WTC11 (cell line): ENCODE measurements around the gene MAGEA11. TPM values are rescaled to one million over a fixed set of nuclear protein-coding genes. Genes with fewer than 3 reads are reported as not detected.

Experiments
- ATAC-seq: fragments of 200-7000 bp; cut with Tn5 transposase; 2 replicates; pipeline ENCODE4 v1.10.0; 2021; ENCODE audit warnings: mild to moderate bottlenecking, moderate library complexity
- CTCF ChIA-PET: fragments of 300-600 bp; sonication (Branson Sonifier 250); formaldehyde crosslinking; loops from one replicate; lab custom pipeline; 2021; ENCODE audit warnings: antibody characterized with exemption; lab: Charles Lee
- POLR2A ChIA-PET: fragments of 350-600 bp; sonication (Branson Sonifier 250); formaldehyde crosslinking; loops from one replicate; lab custom pipeline; 2021; ENCODE audit warnings: antibody characterized with exemption; lab: Charles Lee
- DNase-seq: peaks from one replicate; pipeline ENCODE4 v3.0.0; 2021; ENCODE audit warnings: low spot score
- H3K27ac Mint-ChIP-seq: 2 replicates; pipeline ENCODE4 v1.8.0; 2021; ENCODE audit warnings: mixed read lengths
- H3K27me3 Mint-ChIP-seq: 2 replicates; pipeline ENCODE4 v1.8.0; 2021; ENCODE audit warnings: low read depth, mild to moderate bottlenecking, moderate library complexity, mixed read lengths
- H3K36me3 Mint-ChIP-seq: 2 replicates; pipeline ENCODE4 v1.8.0; 2021; ENCODE audit warnings: mixed read lengths
- H3K4me1 Mint-ChIP-seq: 2 replicates; pipeline ENCODE4 v1.8.0; 2022; ENCODE audit warnings: mixed read lengths
- H3K4me3 Mint-ChIP-seq: 2 replicates; pipeline ENCODE4 v1.8.0; 2021; ENCODE audit warnings: mild to moderate bottlenecking, moderate library complexity, mixed read lengths
- H3K9me3 Mint-ChIP-seq: 2 replicates; pipeline ENCODE4 v1.8.0; 2021; ENCODE audit warnings: mixed read lengths
- ATF1 ChIP-seq: sonication (generic); formaldehyde crosslinking; IDR thresholded peaks from 2 replicates; pipeline ENCODE4 v1.8.1; 2023; ENCODE audit warnings: mild to moderate bottlenecking, moderate library complexity, missing genetic modification reagents
- ATF6 ChIP-seq: sonication (generic); formaldehyde crosslinking; IDR thresholded peaks from 2 replicates; pipeline ENCODE4 v1.8.1; 2023; ENCODE audit warnings: mild to moderate bottlenecking, missing genetic modification reagents
- E2F4 ChIP-seq: sonication (generic); formaldehyde crosslinking; IDR thresholded peaks from 2 replicates; pipeline ENCODE4 v1.8.1; 2022; ENCODE audit warnings: low read depth, mild to moderate bottlenecking, moderate library complexity, missing genetic modification reagents, borderline replicate concordance
- E2F5 ChIP-seq: sonication (generic); formaldehyde crosslinking; IDR thresholded peaks from 2 replicates; pipeline ENCODE4 v1.8.1; 2022; ENCODE audit warnings: mild to moderate bottlenecking, moderate library complexity, missing genetic modification reagents
- FOXP1 ChIP-seq: sonication (generic); formaldehyde crosslinking; IDR thresholded peaks from 2 replicates; pipeline ENCODE4 v1.8.0; 2022; ENCODE audit warnings: missing genetic modification reagents, mild to moderate bottlenecking, moderate library complexity, borderline replicate concordance
- GRHL2 ChIP-seq: fragments of 250-450 bp; sonication (Bioruptor Pico); IDR thresholded peaks from 2 replicates; pipeline ENCODE4 v1.8.0; 2022; ENCODE audit warnings: mild to moderate bottlenecking, moderate library complexity; ENCODE audit not compliant: insufficient replicate concordance, severe bottlenecking
- IRF2 ChIP-seq: sonication (generic); formaldehyde crosslinking; IDR thresholded peaks from 2 replicates; pipeline ENCODE4 v1.8.0; 2022; ENCODE audit warnings: low read depth, missing genetic modification reagents, borderline replicate concordance
- JAZF1 ChIP-seq: fragments of 250-450 bp; sonication (Bioruptor Pico); IDR thresholded peaks from 2 replicates; pipeline ENCODE4 v1.9.0; 2021; ENCODE audit warnings: moderate library complexity, mild to moderate bottlenecking, inconsistent platforms
- JUN ChIP-seq: sonication (generic); formaldehyde crosslinking; IDR thresholded peaks from 2 replicates; pipeline ENCODE4 v1.8.0; 2023; ENCODE audit warnings: mild to moderate bottlenecking, missing genetic modification reagents
- MYBL2 ChIP-seq: sonication (generic); formaldehyde crosslinking; IDR thresholded peaks from 2 replicates; pipeline ENCODE4 v1.8.1; 2023; ENCODE audit warnings: mild to moderate bottlenecking, moderate library complexity, missing genetic modification reagents
- NR2C2 ChIP-seq: sonication (generic); formaldehyde crosslinking; IDR thresholded peaks from 2 replicates; pipeline ENCODE4 v1.8.0; 2022; ENCODE audit warnings: mild to moderate bottlenecking, missing genetic modification reagents
- TCF7 ChIP-seq: sonication (generic); formaldehyde crosslinking; IDR thresholded peaks from 2 replicates; pipeline ENCODE4 v1.8.0; 2022; ENCODE audit warnings: mild to moderate bottlenecking, low read depth, missing genetic modification reagents, moderate library complexity
- TEAD1 ChIP-seq: sonication (generic); formaldehyde crosslinking; IDR thresholded peaks from 2 replicates; pipeline ENCODE4 v1.8.0; 2022; ENCODE audit warnings: mild to moderate bottlenecking, missing genetic modification reagents
- TEAD4 ChIP-seq: sonication (generic); formaldehyde crosslinking; IDR thresholded peaks from 2 replicates; pipeline ENCODE4 v1.8.0; 2022; ENCODE audit warnings: mild to moderate bottlenecking, missing genetic modification reagents
- ZNF281 ChIP-seq: sonication (generic); formaldehyde crosslinking; IDR thresholded peaks from 2 replicates; pipeline ENCODE4 v1.8.0; 2023; ENCODE audit warnings: mild to moderate bottlenecking, missing genetic modification reagents
- ZNF416 ChIP-seq: fragments of 250-450 bp; sonication (Bioruptor Pico); IDR thresholded peaks from 2 replicates; pipeline ENCODE4 v1.9.0; 2021; ENCODE audit warnings: mild to moderate bottlenecking, inconsistent platforms
- ZNF512 ChIP-seq: sonication (generic); formaldehyde crosslinking; IDR thresholded peaks from 2 replicates; pipeline ENCODE4 v1.8.1; 2022; ENCODE audit warnings: missing genetic modification reagents, borderline replicate concordance
- ZNF532 ChIP-seq: fragments of 250-450 bp; sonication (Bioruptor Pico); IDR thresholded peaks from 2 replicates; pipeline ENCODE4 v1.9.0; 2021; ENCODE audit warnings: mild to moderate bottlenecking, borderline replicate concordance
- total RNA-seq: library from RNA; stranded (reverse); gene quantifications from 3 replicates; pipeline ENCODE4 v1.2.3, GENCODE V29; 2021

MAGEA11 gene
- total RNA-seq, 1 experiment from 2014 or later, result not detected

- TF ChIP-seq E2F4 (CRISPR knock-in tag) (no peak), JAZF1 (no peak), ATF6 (CRISPR knock-in tag) (no peak), FOXP1 (CRISPR knock-in tag) (no peak), ZNF532 (CRISPR knock-in tag) (no peak), ZNF416 (CRISPR knock-in tag) (no peak), MYBL2 (CRISPR knock-in tag) (no peak), TEAD4 (CRISPR knock-in tag) (no peak), TCF7 (CRISPR knock-in tag) (no peak), TEAD1 (no peak)
Measured at GRCh38 chrX:149717803-149718202, 5.9 kb downstream of the MAGEA11 start (continued).

GRCh38 chrX:149718757-149719156 lies 6.9 kb downstream of the MAGEA11 start:
- Mint-ChIP-seq H3K36me3 (no peaks in the 10 kb centered on the region), H3K27ac (no peak overlapping the region), H3K4me3 (no peak overlapping the region), H3K27me3 (peaks cover 84% of the 10 kb centered on the region), H3K4me1 (0 out of 2 replicates have a peak, but pooled peaks cover 3% of the 10 kb centered on the region), H3K9me3 (no peaks in the 10 kb centered on the region)
- POLR2A ChIA-PET, result no interaction called here
- ATAC-seq (no peak), DNase-seq (no peak)
- CTCF ChIA-PET, result no interaction called here
- no peak for TF ChIP-seq GRHL2 (CRISPR knock-in tag)
- TF ChIP-seq ZNF281 (CRISPR knock-in tag), result no peak
- no peak for TF ChIP-seq E2F5 (CRISPR knock-in tag)
- TF ChIP-seq ATF1 (CRISPR knock-in tag), result no peak
- no peak for TF ChIP-seq ZNF512 (CRISPR knock-in tag)
- no peak for TF ChIP-seq ZNF532 (CRISPR knock-in tag)
- no peak for TF ChIP-seq NR2C2 (CRISPR knock-in tag)
- TF ChIP-seq TCF7 (CRISPR knock-in tag), result no peak
- no peak for TF ChIP-seq JUN (CRISPR knock-in tag)
- no peak for TF ChIP-seq MYBL2 (CRISPR knock-in tag)
- TF ChIP-seq JAZF1, result no peak
- TF ChIP-seq IRF2 (CRISPR knock-in tag), result no peak
